ENCODE results near the gene PTPRCAP. TPM values are rescaled to one million over a fixed set of nuclear protein-coding genes. Genes with fewer than 3 reads are reported as not detected.

Gene PTPRCAP
- polyA plus RNA-seq, 1 donor (not counting 4 experiments of a cell fraction or from before 2014, with no cell fraction given) = not detected

DNA sequence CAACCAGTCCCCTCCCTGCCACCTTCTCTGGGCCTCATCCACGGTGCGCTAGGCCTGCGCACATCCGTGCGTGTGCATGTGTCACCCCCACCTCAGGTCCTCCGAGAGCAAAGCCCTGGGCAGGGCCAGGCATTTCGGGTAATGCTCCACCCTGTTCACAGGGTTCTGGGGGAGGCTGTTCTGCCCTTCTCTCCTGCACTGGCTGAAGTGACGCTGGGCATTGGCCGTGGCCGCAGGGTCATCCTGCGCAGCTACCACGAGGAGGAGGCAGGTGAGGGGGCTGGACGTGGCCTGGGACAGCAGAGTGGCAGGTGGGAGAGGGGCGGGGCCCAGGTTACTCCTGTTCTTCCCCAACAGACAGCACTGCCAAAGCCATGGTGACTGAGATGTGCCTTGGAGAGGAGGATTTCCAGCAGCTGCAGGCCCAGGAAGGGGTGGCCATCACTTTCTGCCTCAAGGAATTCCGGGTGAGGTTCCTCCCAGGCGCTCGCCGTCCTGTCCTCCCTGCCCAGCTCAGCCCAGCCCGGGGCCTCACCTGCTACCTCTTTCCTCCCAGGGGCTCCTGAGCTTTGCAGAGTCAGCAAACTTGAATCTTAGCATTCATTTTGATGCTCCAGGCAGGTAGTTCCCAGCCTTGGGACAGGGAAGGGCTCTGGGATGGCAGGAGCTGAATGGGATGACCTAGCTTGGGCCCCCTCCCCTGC is 41.8 kb downstream of the PTPRCAP start:
- Histone ChIP-seq H4K20me1 (ENCODE audit: control insufficient read depth, extremely low read depth, insufficient read depth, low read length) (no peaks in the 10 kb centered on the region), H2AFZ (ENCODE audit: control insufficient read depth, low read length) (no peak overlapping the region), H3K27me3 (ENCODE audit: control insufficient read depth, extremely low read depth, insufficient read depth, low read length) (no peaks in the 10 kb centered on the region), H3K9me1 (ENCODE audit: control insufficient read depth, extremely low read depth, insufficient read depth, low read length) (no peaks in the 10 kb centered on the region), H3K4me3 (ENCODE audit: control insufficient read depth in 2 of 3, extremely low read depth in 1 of 3, insufficient read depth in 2 of 3, low read depth in 1 of 3, low read length in 3 of 3) (no peak overlapping the region), H3K27ac (ENCODE audit: control insufficient read depth, insufficient read depth, low read length) (no peak overlapping the region), H3K4me1 (ENCODE audit: control insufficient read depth, extremely low read depth, insufficient read depth, low read length) (peaks cover 13% of the 10 kb centered on the region), H3K4me2 (ENCODE audit: control insufficient read depth, extremely low read depth, insufficient read depth, low read depth, low read length) (no peak overlapping the region), H3K36me3 (ENCODE audit: control insufficient read depth in 2 of 2, extremely low read depth in 1 of 2, insufficient read depth in 2 of 2, low read length in 2 of 2) (peaks cover 23 to 36% of the 10 kb centered on the region in 2 experiments), H3K79me2 (ENCODE audit: control insufficient read depth, insufficient read depth, low read length) (peaks cover 22% of the 10 kb centered on the region), H3K9me3 (ENCODE audit: control insufficient read depth, low read depth, low read length) (no peaks in the 10 kb centered on the region), H3K9ac (ENCODE audit: control insufficient read depth, extremely low read depth, insufficient read depth, low read length) (no peak overlapping the region)
- TF ChIP-seq EZH2 (IDR thresholded peaks at IDR 0.05; ENCODE audit: low read length) = no peak
- TF ChIP-seq, protein P1, sequence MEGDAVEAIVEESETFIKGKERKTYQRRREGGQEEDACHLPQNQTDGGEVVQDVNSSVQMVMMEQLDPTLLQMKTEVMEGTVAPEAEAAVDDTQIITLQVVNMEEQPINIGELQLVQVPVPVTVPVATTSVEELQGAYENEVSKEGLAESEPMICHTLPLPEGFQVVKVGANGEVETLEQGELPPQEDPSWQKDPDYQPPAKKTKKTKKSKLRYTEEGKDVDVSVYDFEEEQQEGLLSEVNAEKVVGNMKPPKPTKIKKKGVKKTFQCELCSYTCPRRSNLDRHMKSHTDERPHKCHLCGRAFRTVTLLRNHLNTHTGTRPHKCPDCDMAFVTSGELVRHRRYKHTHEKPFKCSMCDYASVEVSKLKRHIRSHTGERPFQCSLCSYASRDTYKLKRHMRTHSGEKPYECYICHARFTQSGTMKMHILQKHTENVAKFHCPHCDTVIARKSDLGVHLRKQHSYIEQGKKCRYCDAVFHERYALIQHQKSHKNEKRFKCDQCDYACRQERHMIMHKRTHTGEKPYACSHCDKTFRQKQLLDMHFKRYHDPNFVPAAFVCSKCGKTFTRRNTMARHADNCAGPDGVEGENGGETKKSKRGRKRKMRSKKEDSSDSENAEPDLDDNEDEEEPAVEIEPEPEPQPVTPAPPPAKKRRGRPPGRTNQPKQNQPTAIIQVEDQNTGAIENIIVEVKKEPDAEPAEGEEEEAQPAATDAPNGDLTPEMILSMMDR (optimal IDR thresholded peaks at IDR 0.05 in 1 of 3, IDR thresholded peaks at IDR 0.05 in 1 of 3, conservative IDR thresholded peaks at IDR 0.05 in 1 of 3; ENCODE audit: extremely low read depth in 1 of 3, insufficient read depth in 2 of 3, low read length in 3 of 3) = no peak
- FAIRE-seq (no peak), DNase-seq (ENCODE audit: low read depth, low spot score) (no peak)
- dilution Hi-C loops (cut with MboI; ENCODE audit: extremely low pct_ligation_motif_present, low sequenced_read_pairs) = no loop called here

DNA sequence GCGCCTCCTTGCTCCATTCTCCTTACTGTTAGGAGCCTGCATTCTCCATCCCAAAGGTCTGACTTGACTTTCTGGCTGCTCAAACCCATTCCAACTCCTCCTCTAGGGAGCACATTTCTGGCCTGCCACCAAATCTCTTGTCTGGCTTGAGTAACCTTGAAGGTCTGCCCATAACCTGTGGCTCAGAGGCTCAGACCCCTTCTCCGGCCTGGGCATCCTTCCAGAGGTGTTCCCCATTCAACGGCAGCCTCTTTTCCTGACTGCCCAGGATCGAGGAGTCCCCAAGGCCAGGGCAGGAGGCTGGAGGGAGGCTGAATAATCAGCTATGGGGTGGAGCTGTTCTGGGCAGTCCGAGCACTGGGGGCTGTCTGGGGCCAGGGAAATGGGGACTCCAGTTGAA is 43.5 kb downstream of the PTPRCAP start:
- no peaks in the 10 kb centered on the region for H3K9me1 ChIP-seq (ENCODE audit: control insufficient read depth, extremely low read depth, insufficient read depth, low read length)
- H3K4me1 ChIP-seq (ENCODE audit: control insufficient read depth, extremely low read depth, insufficient read depth, low read length) = peaks cover 11% of the 10 kb centered on the region
- TF ChIP-seq, protein P1 (optimal IDR thresholded peaks at IDR 0.05 in 1 of 3, IDR thresholded peaks at IDR 0.05 in 1 of 3, conservative IDR thresholded peaks at IDR 0.05 in 1 of 3; ENCODE audit: extremely low read depth in 1 of 3, insufficient read depth in 2 of 3, low read length in 3 of 3) = no peak
- no peak for TF ChIP-seq EZH2 (IDR thresholded peaks at IDR 0.05; ENCODE audit: low read length)
- no peak overlapping the region for H3K4me3 ChIP-seq (ENCODE audit: control insufficient read depth in 2 of 3, extremely low read depth in 1 of 3, insufficient read depth in 2 of 3, low read depth in 1 of 3, low read length in 3 of 3)
- dilution Hi-C loops (cut with MboI; ENCODE audit: extremely low pct_ligation_motif_present, low sequenced_read_pairs) = no loop called here
- peaks cover 23 to 32% of the 10 kb centered on the region in 2 experiments for H3K36me3 ChIP-seq (ENCODE audit: control insufficient read depth in 2 of 2, extremely low read depth in 1 of 2, insufficient read depth in 2 of 2, low read length in 2 of 2)
- H3K79me2 ChIP-seq (ENCODE audit: control insufficient read depth, insufficient read depth, low read length) = peaks cover 13% of the 10 kb centered on the region
- DNase-seq (ENCODE audit: low read depth, low spot score) (no peak), FAIRE-seq (no peak)
- no peak overlapping the region for H2AFZ ChIP-seq (ENCODE audit: control insufficient read depth, low read length)
- no peak overlapping the region for H3K27ac ChIP-seq (ENCODE audit: control insufficient read depth, insufficient read depth, low read length)
- H3K4me2 ChIP-seq (ENCODE audit: control insufficient read depth, extremely low read depth, insufficient read depth, low read depth, low read length) = no peak overlapping the region
- no peaks in the 10 kb centered on the region for H4K20me1 ChIP-seq (ENCODE audit: control insufficient read depth, extremely low read depth, insufficient read depth, low read length)
- no peaks in the 10 kb centered on the region for H3K27me3 ChIP-seq (ENCODE audit: control insufficient read depth, extremely low read depth, insufficient read depth, low read length)
- H3K9ac ChIP-seq (ENCODE audit: control insufficient read depth, extremely low read depth, insufficient read depth, low read length) = no peak overlapping the region
- no peaks in the 10 kb centered on the region for H3K9me3 ChIP-seq (ENCODE audit: control insufficient read depth, low read depth, low read length)

Data from keratinocyte (primary cell).